HCT116 (cell line): Measurements from ENCODE around the gene ATP5PD. TPM values are rescaled to one million over a fixed set of nuclear protein-coding genes. Genes with fewer than 3 reads are reported as not detected.
A peak's percentile ranks its signal among the peaks of the same experiment; 100 is the strongest.

ENCODE experiments used
- ATAC-seq: fragments of 200-7000 bp; cut with Tn5 transposase; 2 replicates; pipeline ENCODE4 v1.9.1; 2020; ENCODE audit warnings: mild to moderate bottlenecking, moderate library complexity
- BruUV-seq: library from RNA; stranded (reverse); fragments of 400-500 nt; replicated peaks from 2 replicates; lab custom pipeline; 2021; lab: Mats Ljungman, UMichigan
- CTCF ChIA-PET: fragments of 300-600 bp; sonication (Branson Sonifier 250); formaldehyde crosslinking; loops from one replicate; lab custom pipeline; 2021; ENCODE audit warnings: antibody characterized with exemption; lab: Charles Lee
- POLR2A ChIA-PET: fragments of 300-600, 350-600 bp; sonication (Branson Sonifier 250); formaldehyde crosslinking; loops from one replicate; lab custom pipeline; 2021; ENCODE audit warnings: antibody characterized with exemption; lab: Charles Lee
- RAD21 ChIA-PET, 2 experiments: fragments of 300-600 bp; sonication (Branson Sonifier 250); formaldehyde crosslinking; loops; one replicate each; lab custom pipeline; 2023; ENCODE audit warnings: low total read pairs in 2 of 2; ENCODE audit not compliant: uncharacterized antibody in 2 of 2, unreplicated experiment in 2 of 2, low non-redundant PET in 1 of 2; lab: Charles Lee
- DNase-seq: peaks from one replicate; pipeline ENCODE4 v3.0.0-alpha.2; 2010; ENCODE audit warnings: low read depth, low spot score
- H2AFZ ChIP-seq: fragments of 200-600 bp; shearing (Covaris generic), sonication (generic); 2 replicates; pipeline ENCODE4 v1.6.1; 2017; ENCODE audit warnings: low read depth, mixed run types, mixed read lengths, antibody characterized with exemption, low read length; ENCODE audit not compliant: poor library complexity, severe bottlenecking
- H3K27ac ChIP-seq: 2 replicates; pipeline ENCODE4 v1.5.1; 2012; ENCODE audit warnings: low read depth, low read length
- H3K27me3 ChIP-seq: fragments of 200-600 bp; sonication (generic); 2 replicates; pipeline ENCODE4 v1.6.1; 2016; ENCODE audit warnings: mixed run types, low read length, mixed read lengths; ENCODE audit not compliant: insufficient read depth
- H3K36me3 ChIP-seq, 2 experiments: fragments of 200-500 bp in 1 of 2; fragments of 200-600 bp in 1 of 2; sonication (Bioruptor generic) in 1 of 2; sonication (generic) in 1 of 2; 2 replicates each; pipeline versions ENCODE4 v1.5.1 to v1.6.1; 2014 to 2016; ENCODE audit warnings: low read length in 2 of 2, inconsistent platforms in 1 of 2, mixed read lengths in 1 of 2, mixed run types in 1 of 2; ENCODE audit not compliant: insufficient read depth in 2 of 2, control insufficient read depth in 1 of 2
- H3K4me1 ChIP-seq, 2 experiments: fragments of 200-600 bp in 1 of 2; sonication (generic) in 1 of 2; 2 replicates each; pipeline versions ENCODE4 v1.5.1 to v1.6.1; 2012 to 2017; ENCODE audit warnings: low read length in 2 of 2, inconsistent platforms in 1 of 2, mild to moderate bottlenecking in 1 of 2, mixed read lengths in 1 of 2, mixed run types in 1 of 2, moderate library complexity in 1 of 2; ENCODE audit not compliant: insufficient read depth in 2 of 2, control insufficient read depth in 1 of 2
- H3K4me2 ChIP-seq: fragments of 200-600 bp; sonication (generic); 2 replicates; pipeline ENCODE4 v1.6.1; 2017; ENCODE audit warnings: mixed run types, low read length, mixed read lengths
- H3K4me3 ChIP-seq, 2 experiments: fragments of 200-600 bp in 1 of 2; sonication (generic) in 1 of 2; replicated peaks in 1 of 2; 2 replicates each; pipeline ENCODE4 v1.5.1; 2011 to 2016; ENCODE audit warnings: low read length in 2 of 2, control low read depth in 1 of 2, low read depth in 1 of 2, mild to moderate bottlenecking in 1 of 2, mixed read lengths in 1 of 2, mixed run types in 1 of 2
- H3K79me2 ChIP-seq: fragments of 200-600 bp; sonication (generic); 2 replicates; pipeline ENCODE4 v1.6.1; 2017; ENCODE audit warnings: mild to moderate bottlenecking, mixed run types, low read length, moderate library complexity, mixed read lengths; ENCODE audit not compliant: insufficient read depth
- H3K9ac ChIP-seq: fragments of 200-600 bp; sonication (generic); 2 replicates; pipeline ENCODE4 v1.6.1; 2016; ENCODE audit warnings: low read length, mixed read lengths
- H3K9me2 ChIP-seq: fragments of 200-600 bp; sonication (generic), shearing (Covaris generic); 2 replicates; pipeline ENCODE4 v1.6.1; 2017; ENCODE audit warnings: mixed run types, mild to moderate bottlenecking, moderate library complexity; ENCODE audit not compliant: insufficient read depth
- H3K9me3 ChIP-seq, 2 experiments: fragments of 200-500 bp in 1 of 2; fragments of 200-600 bp in 1 of 2; sonication (Bioruptor generic) in 1 of 2; sonication (generic) in 1 of 2; 2 replicates each; pipeline ENCODE4 v1.6.1; 2014 to 2017; ENCODE audit warnings: low read length in 2 of 2, mixed read lengths in 2 of 2, inconsistent platforms in 1 of 2, low read depth in 1 of 2, mild to moderate bottlenecking in 1 of 2, mixed run types in 1 of 2, moderate library complexity in 1 of 2; ENCODE audit not compliant: control insufficient read depth in 1 of 2, insufficient read depth in 1 of 2
- H4K20me1 ChIP-seq: fragments of 200-600 bp; sonication (generic), shearing (Covaris generic); 2 replicates; pipeline ENCODE4 v1.6.1; 2017; ENCODE audit warnings: mixed run types, mild to moderate bottlenecking, moderate library complexity; ENCODE audit not compliant: insufficient read depth
- CEBPB ChIP-seq: IDR thresholded peaks from 2 replicates; pipeline ENCODE4 v1.6.1; 2012; ENCODE audit warnings: low read depth
- EGR1 ChIP-seq: IDR thresholded peaks from 2 replicates; pipeline ENCODE4 v1.6.1; 2012; ENCODE audit warnings: low read depth
- ELF1 ChIP-seq: IDR thresholded peaks from 2 replicates; pipeline ENCODE4 v1.6.1; 2012; ENCODE audit warnings: low read depth, borderline replicate concordance
- EZH2 ChIP-seq: fragments of 200-600 bp; sonication (generic); IDR thresholded peaks from 2 replicates; pipeline ENCODE4 v1.6.1; 2017; ENCODE audit warnings: antibody characterized with exemption, mixed run types
- EZH2phosphoT487 ChIP-seq: fragments of 200-600 bp; IDR thresholded peaks from 2 replicates; pipeline ENCODE4 v1.6.1; 2018; ENCODE audit warnings: antibody characterized with exemption, borderline replicate concordance
- POLR2A ChIP-seq: IDR thresholded peaks from 2 replicates; pipeline ENCODE4 v1.7.0; 2011; ENCODE audit warnings: borderline replicate concordance; ENCODE audit not compliant: insufficient read depth, insufficient read length; ENCODE audit errors: extremely low read depth
- POLR2AphosphoS5 ChIP-seq: IDR thresholded peaks from 2 replicates; pipeline ENCODE4 v1.6.1; 2011; ENCODE audit warnings: mild to moderate bottlenecking, low read depth, low read length, moderate library complexity
- RAD21 ChIP-seq: IDR thresholded peaks from 2 replicates; pipeline ENCODE4 v1.6.1; 2012; ENCODE audit warnings: low read depth, mild to moderate bottlenecking
- TCF7L2 ChIP-seq: IDR thresholded peaks from 2 replicates; pipeline ENCODE4 v1.7.0; 2011; ENCODE audit warnings: borderline replicate concordance, inconsistent platforms; ENCODE audit not compliant: insufficient read depth, insufficient read length; ENCODE audit errors: extremely low read depth
- YY1 ChIP-seq: IDR thresholded peaks from 2 replicates; pipeline ENCODE4 v1.6.1; 2011; ENCODE audit warnings: low read length, low read depth, moderate library complexity, mild to moderate bottlenecking; ENCODE audit not compliant: insufficient replicate concordance; ENCODE audit errors: extremely low read depth
- ZFX ChIP-seq: fragments of 450-650 bp; IDR thresholded peaks from 2 replicates; pipeline ENCODE4 v1.6.1; 2017
- ZNF274 ChIP-seq: fragments of 200-500 bp; sonication (Bioruptor generic); IDR thresholded peaks from 2 replicates; pipeline ENCODE4 v1.6.1; 2014; ENCODE audit warnings: mild to moderate bottlenecking, low read depth, low read length, inconsistent platforms
- intact Hi-C: fragments of 100-400 bp; cut with micrococcal nuclease; formaldehyde crosslinking; loops from 2 replicates; pipeline ENCODE4 v1.10.0; 2022
- total RNA-seq: library from RNA; stranded (reverse); gene quantifications from one replicate; pipeline ENCODE4 v1.2.1, GENCODE V29; 2021; ENCODE audit not compliant: unreplicated experiment
- TF ChIP-seq, protein P1 (sequence below), 3 experiments: fragments of 200-600 bp in 1 of 3; sonication (generic) in 1 of 3; IDR thresholded peaks in 2 of 3; conservative IDR thresholded peaks in 1 of 3; 2 replicates each; pipeline ENCODE4 v1.5.1; 2012 to 2017; ENCODE audit warnings: low read depth in 2 of 3, low read length in 2 of 3, antibody characterized with exemption in 1 of 3, borderline replicate concordance in 1 of 3, control low read depth in 1 of 3, mild to moderate bottlenecking in 1 of 3, mixed read lengths in 1 of 3, mixed run types in 1 of 3, moderate library complexity in 1 of 3; ENCODE audit not compliant: insufficient read depth in 1 of 3
- TF ChIP-seq, protein P2 (sequence below): IDR thresholded peaks from 2 replicates; pipeline ENCODE4 v1.6.1; 2012; ENCODE audit warnings: low read depth

Gene ATP5PD
- total RNA-seq, 1 experiment from 2014 or later, result 407 TPM

DNA sequence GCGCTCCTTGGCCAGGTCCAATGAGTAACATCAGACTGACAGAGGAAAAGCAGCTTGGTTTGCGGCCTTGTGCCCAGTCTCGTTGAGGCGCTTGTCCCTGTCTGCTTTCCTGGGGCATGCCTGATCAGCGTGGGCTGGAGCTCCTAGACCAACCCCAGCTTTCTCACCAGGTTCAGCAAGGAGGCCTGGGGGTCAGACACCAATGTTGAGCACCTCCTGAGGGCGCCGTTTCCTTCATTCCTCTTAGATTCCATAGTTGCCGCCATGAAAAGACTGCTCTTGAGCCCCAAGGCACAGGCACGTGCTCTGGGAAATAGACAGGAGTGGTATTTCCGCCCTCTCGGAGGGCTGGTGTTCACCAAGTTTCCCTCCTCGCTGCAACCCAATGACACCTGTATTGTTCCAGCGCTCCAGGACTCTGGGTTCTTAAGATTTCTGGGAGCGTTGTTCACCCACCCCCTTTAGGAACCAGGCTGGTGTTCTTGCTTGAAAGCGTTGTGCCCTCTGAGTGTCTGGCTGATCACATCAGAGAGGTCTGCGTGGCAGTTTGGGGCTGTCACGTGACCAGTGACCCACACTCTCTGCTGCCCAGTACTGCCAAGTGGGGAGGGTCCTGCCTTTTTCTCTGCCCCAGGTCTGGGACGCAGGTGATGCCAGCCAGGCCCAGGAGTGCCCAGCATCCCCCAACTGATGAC lies 18.2 kb upstream of the ATP5PD start:
- no peak overlapping the region for H2AFZ ChIP-seq
- BruUV-seq, result no TSS peak
- intact Hi-C loops, result no loop called here

More for the DNA sequence above, 18.2 kb upstream of the ATP5PD start:
- Histone ChIP-seq H3K9ac (no peak overlapping the region), H3K4me1 (peaks cover 4 to 5% of the 10 kb centered on the region in 2 experiments; a peak in 3 of 4 replicates), H3K9me3 (no peaks in the 10 kb centered on the region), H3K36me3 (peaks cover 21 to 35% of the 10 kb centered on the region in 2 experiments; a peak in 3 of 4 replicates), H3K79me2 (no peaks in the 10 kb centered on the region)
- ATAC-seq, result no peak
- no peak for DNase-seq
- TF ChIP-seq ZFX (0 out of 2 replicates have a peak, but pooled peaks have one; percentile 18), EGR1 (no peak), YY1 (no peak), RAD21 (peak; percentile 33), EZH2 (no peak), POLR2A (no peak), POLR2AphosphoS5 (no peak), CEBPB (no peak), ZNF274 (no peak), TCF7L2 (no peak), EZH2phosphoT487 (no peak), ELF1 (no peak)
- TF ChIP-seq, protein P1, sequence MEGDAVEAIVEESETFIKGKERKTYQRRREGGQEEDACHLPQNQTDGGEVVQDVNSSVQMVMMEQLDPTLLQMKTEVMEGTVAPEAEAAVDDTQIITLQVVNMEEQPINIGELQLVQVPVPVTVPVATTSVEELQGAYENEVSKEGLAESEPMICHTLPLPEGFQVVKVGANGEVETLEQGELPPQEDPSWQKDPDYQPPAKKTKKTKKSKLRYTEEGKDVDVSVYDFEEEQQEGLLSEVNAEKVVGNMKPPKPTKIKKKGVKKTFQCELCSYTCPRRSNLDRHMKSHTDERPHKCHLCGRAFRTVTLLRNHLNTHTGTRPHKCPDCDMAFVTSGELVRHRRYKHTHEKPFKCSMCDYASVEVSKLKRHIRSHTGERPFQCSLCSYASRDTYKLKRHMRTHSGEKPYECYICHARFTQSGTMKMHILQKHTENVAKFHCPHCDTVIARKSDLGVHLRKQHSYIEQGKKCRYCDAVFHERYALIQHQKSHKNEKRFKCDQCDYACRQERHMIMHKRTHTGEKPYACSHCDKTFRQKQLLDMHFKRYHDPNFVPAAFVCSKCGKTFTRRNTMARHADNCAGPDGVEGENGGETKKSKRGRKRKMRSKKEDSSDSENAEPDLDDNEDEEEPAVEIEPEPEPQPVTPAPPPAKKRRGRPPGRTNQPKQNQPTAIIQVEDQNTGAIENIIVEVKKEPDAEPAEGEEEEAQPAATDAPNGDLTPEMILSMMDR (IDR thresholded peaks at IDR 0.05 in 2 of 3, conservative IDR thresholded peaks at IDR 0.05 in 1 of 3; ENCODE audit: borderline replicate concordance in 1 of 3, insufficient read depth in 1 of 3, low read depth in 2 of 3, low read length in 2 of 3), result peak in 2 of 3 experiments; percentile 13 to 23; a peak in 2 of 6 replicates
- TF ChIP-seq, protein P2, sequence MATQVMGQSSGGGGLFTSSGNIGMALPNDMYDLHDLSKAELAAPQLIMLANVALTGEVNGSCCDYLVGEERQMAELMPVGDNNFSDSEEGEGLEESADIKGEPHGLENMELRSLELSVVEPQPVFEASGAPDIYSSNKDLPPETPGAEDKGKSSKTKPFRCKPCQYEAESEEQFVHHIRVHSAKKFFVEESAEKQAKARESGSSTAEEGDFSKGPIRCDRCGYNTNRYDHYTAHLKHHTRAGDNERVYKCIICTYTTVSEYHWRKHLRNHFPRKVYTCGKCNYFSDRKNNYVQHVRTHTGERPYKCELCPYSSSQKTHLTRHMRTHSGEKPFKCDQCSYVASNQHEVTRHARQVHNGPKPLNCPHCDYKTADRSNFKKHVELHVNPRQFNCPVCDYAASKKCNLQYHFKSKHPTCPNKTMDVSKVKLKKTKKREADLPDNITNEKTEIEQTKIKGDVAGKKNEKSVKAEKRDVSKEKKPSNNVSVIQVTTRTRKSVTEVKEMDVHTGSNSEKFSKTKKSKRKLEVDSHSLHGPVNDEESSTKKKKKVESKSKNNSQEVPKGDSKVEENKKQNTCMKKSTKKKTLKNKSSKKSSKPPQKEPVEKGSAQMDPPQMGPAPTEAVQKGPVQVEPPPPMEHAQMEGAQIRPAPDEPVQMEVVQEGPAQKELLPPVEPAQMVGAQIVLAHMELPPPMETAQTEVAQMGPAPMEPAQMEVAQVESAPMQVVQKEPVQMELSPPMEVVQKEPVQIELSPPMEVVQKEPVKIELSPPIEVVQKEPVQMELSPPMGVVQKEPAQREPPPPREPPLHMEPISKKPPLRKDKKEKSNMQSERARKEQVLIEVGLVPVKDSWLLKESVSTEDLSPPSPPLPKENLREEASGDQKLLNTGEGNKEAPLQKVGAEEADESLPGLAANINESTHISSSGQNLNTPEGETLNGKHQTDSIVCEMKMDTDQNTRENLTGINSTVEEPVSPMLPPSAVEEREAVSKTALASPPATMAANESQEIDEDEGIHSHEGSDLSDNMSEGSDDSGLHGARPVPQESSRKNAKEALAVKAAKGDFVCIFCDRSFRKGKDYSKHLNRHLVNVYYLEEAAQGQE, result no peak
- TF ChIP-seq, all 23 proteins: peak for 3
- RAD21 ChIA-PET, result no interaction called here
- Histone ChIP-seq H3K4me3 (no peak overlapping the region), H3K9me2 (no peaks in the 10 kb centered on the region), H4K20me1 (no peaks in the 10 kb centered on the region), H3K27ac (no peak overlapping the region), H3K27me3 (no peaks in the 10 kb centered on the region), H3K4me2 (no peak overlapping the region)
- POLR2A ChIA-PET, result no interaction called here
- CTCF ChIA-PET, result interaction anchor here (0.8 to 1.1 kb wide), 3 partner anchors 17 to 49 kb away, joined by 3 to 4 read pairs (median 3); partner anchors contain the start of gene ARMC7
